ENCODE data around the gene ABLIM1.

- TF ChIP-seq GATA3 (IDR thresholded peaks at IDR 0.05; ENCODE audit: low read depth, low read length) (no peak), GATA2 (IDR thresholded peaks at IDR 0.05; ENCODE audit: low read depth, low read length) (no peak)
These were observed 231.6 kb downstream of the ABLIM1 start for GRCh38 chr10:114426476-114426875.
